Stimulated activated CD4-positive, alpha-beta T cell treated with anti-CD3 and anti-CD28 coated beads, Interleukin-4, amount 100 ng/mL, for 4 hours (primary cell): ENCODE measurements around the gene ALLC.

Experiments used
- DNase-seq, 2 experiments: peaks; one replicate each; pipeline ENCODE4 v3.0.0-alpha.2; 2020

ALLC gene

GRCh38 chr2:3641841-3642421 lies 16.1 kb upstream of the ALLC start:
- DNase-seq, result no peak

- no peak for DNase-seq
Measured at GRCh38 chr2:3642521-3643215, 15.3 kb upstream of the ALLC start.

GRCh38 chr2:3643371-3644245 lies 14.4 kb upstream of the ALLC start:
- DNase-seq, result no peak

GRCh38 chr2:3644246-3644525 lies 13.8 kb upstream of the ALLC start:
- DNase-seq, result no peak

GRCh38 chr2:3644891-3645605 lies 13.0 kb upstream of the ALLC start:
- no peak for DNase-seq

- no peak for DNase-seq
Measured at GRCh38 chr2:3645745-3646389, 12.1 kb upstream of the ALLC start.

- no peak for DNase-seq
Measured at GRCh38 chr2:3646446-3646845, 11.6 kb upstream of the ALLC start.

- DNase-seq, result no peak
Measured at GRCh38 chr2:3647246-3647645, 10.8 kb upstream of the ALLC start.

GRCh38 chr2:3647831-3648651 lies 10.0 kb upstream of the ALLC start:
- DNase-seq, result no peak

GRCh38 chr2:3648652-3649177 lies 9.3 kb upstream of the ALLC start:
- no peak for DNase-seq

- DNase-seq, result no peak
Measured at GRCh38 chr2:3649581-3649980, 8.4 kb upstream of the ALLC start.

GRCh38 chr2:3650140-3650920 lies 7.7 kb upstream of the ALLC start:
- no peak for DNase-seq

GRCh38 chr2:3651691-3652648 lies 6.0 kb upstream of the ALLC start:
- peak; percentile 36 to 41 for DNase-seq

- DNase-seq, result no peak
Measured at GRCh38 chr2:3652896-3653625, 4.9 kb upstream of the ALLC start.

- no peak for DNase-seq
Measured at GRCh38 chr2:3654011-3654410, 4.0 kb upstream of the ALLC start.

GRCh38 chr2:3654531-3655225 lies 3.3 kb upstream of the ALLC start:
- DNase-seq, result no peak

GRCh38 chr2:3655871-3656761 lies 1.9 kb upstream of the ALLC start:
- DNase-seq, result no peak
